Bone marrow (tissue), 2 donors: Measurements from ENCODE around the gene MS4A10.
A peak's percentile ranks its signal among the peaks of the same experiment; 100 is the strongest.
"Not testable (repeated sequence)": the region's sequence is repeated elsewhere in the genome, so short reads cannot be mapped to it uniquely, and the experiment has no call there.

Experiments used
- DNase-seq, 2 donors: peaks; one replicate each; lab custom pipeline; 2025; lab: John Stamatoyannopoulos, UW

MS4A10 gene

GRCh38 chr11:60788401-60789125 is 3.4 kb downstream of the MS4A10 start:
- DNase-seq = no peak

- DNase-seq = no peak
Measured at GRCh38 chr11:60790726-60791125, 5.6 kb downstream of the MS4A10 start.

GRCh38 chr11:60791153-60791933 is 6.2 kb downstream of the MS4A10 start:
- DNase-seq = no peak

- no peak for DNase-seq
Measured at GRCh38 chr11:60792521-60792920, 7.4 kb downstream of the MS4A10 start.

- DNase-seq = no peak
Measured at GRCh38 chr11:60795291-60795690, 10.2 kb downstream of the MS4A10 start.

- DNase-seq = no peak
Measured at GRCh38 chr11:60797846-60798630, 12.9 kb downstream of the MS4A10 start.

GRCh38 chr11:60798631-60799030 is 13.5 kb downstream of the MS4A10 start:
- no peak for DNase-seq

GRCh38 chr11:60801194-60801593 is 16.1 kb downstream of the MS4A10 start:
- no peak for DNase-seq

GRCh38 chr11:60803273-60803936 is 18.3 kb downstream of the MS4A10 start:
- DNase-seq = no peak

GRCh38 chr11:60809249-60809648 is 24.1 kb downstream of the MS4A10 start:
- no peak for DNase-seq

- no peak for DNase-seq
Measured at GRCh38 chr11:60809691-60810090, 24.6 kb downstream of the MS4A10 start.

- no peak for DNase-seq
Measured at GRCh38 chr11:60810151-60810550, 25.0 kb downstream of the MS4A10 start.

- DNase-seq = peak in 1 of 2 donors; percentile 8
Measured at GRCh38 chr11:60810569-60810968, 25.4 kb downstream of the MS4A10 start.

GRCh38 chr11:60813324-60813723 is 28.2 kb downstream of the MS4A10 start:
- DNase-seq = no peak

- DNase-seq = no peak
Measured at GRCh38 chr11:60814112-60814511, 29.0 kb downstream of the MS4A10 start.

- DNase-seq = no peak
Measured at GRCh38 chr11:60816590-60817157, 31.5 kb downstream of the MS4A10 start.

GRCh38 chr11:60818057-60818456 is 32.9 kb downstream of the MS4A10 start:
- DNase-seq = no peak

- no peak for DNase-seq
Measured at GRCh38 chr11:60821827-60822599, 36.9 kb downstream of the MS4A10 start.

GRCh38 chr11:60823745-60824306 is 38.7 kb downstream of the MS4A10 start:
- not testable (repeated sequence) for DNase-seq

- DNase-seq = no peak
Measured at GRCh38 chr11:60825118-60825517, 40.0 kb downstream of the MS4A10 start.

GRCh38 chr11:60825790-60826189 is 40.7 kb downstream of the MS4A10 start:
- DNase-seq = no peak
